ENCODE data around the gene FHIT.

DNA sequence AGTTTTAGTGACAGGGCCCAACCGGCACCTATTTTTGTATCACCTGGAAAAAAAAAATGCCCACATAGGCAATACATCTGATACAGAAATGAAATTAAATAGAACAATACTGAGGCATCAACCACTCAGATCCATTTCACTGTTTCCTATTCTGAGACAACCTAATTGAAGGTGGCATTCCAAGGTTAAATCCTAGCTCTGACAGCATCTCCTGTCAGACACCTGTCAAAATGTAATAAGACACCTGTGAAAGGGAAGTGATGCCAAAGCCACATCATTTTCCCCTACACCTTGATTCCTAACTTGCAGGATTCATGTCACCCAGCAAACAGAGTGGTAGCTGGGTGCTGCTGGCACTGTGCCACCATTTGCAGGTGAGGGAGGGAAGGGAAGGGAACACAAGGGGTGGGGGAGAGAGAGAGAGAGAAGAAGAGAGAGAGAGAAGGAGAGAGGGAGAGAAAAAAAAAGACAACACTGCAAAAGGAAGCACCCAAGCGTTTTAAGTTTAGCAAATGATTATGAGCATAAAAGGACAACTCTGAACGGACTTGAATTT is 1156.8 kb downstream of the FHIT start:
- TF ChIP-seq, protein P1, sequence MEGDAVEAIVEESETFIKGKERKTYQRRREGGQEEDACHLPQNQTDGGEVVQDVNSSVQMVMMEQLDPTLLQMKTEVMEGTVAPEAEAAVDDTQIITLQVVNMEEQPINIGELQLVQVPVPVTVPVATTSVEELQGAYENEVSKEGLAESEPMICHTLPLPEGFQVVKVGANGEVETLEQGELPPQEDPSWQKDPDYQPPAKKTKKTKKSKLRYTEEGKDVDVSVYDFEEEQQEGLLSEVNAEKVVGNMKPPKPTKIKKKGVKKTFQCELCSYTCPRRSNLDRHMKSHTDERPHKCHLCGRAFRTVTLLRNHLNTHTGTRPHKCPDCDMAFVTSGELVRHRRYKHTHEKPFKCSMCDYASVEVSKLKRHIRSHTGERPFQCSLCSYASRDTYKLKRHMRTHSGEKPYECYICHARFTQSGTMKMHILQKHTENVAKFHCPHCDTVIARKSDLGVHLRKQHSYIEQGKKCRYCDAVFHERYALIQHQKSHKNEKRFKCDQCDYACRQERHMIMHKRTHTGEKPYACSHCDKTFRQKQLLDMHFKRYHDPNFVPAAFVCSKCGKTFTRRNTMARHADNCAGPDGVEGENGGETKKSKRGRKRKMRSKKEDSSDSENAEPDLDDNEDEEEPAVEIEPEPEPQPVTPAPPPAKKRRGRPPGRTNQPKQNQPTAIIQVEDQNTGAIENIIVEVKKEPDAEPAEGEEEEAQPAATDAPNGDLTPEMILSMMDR (conservative IDR thresholded peaks at IDR 0.05; ENCODE audit: low read depth, low read length): no peak
- no peak for TF ChIP-seq EZH2 (IDR thresholded peaks at IDR 0.05; ENCODE audit: low read length, unreplicated experiment)

All from PC-3 (cell line).